Endothelial cell of umbilical vein (primary cell): ENCODE measurements around the gene C9orf152.
"Not testable (repeated sequence)": the region's sequence is repeated elsewhere in the genome, so short reads cannot be mapped to it uniquely, and the experiment has no call there.

Source experiments
- POLR2AphosphoS5 ChIP-seq: IDR thresholded peaks from 2 replicates; pipeline ENCODE4 v1.6.1; 2012; ENCODE audit warnings: low read depth, mild to moderate bottlenecking, control low read depth, low read length, moderate library complexity; ENCODE audit not compliant: insufficient read depth
- TF ChIP-seq, protein P1 (sequence below), 2 donors: IDR thresholded peaks; 1 replicate in 1 of 2; 2 replicates in 1 of 2; pipeline ENCODE4 v1.5.1; 2011; ENCODE audit warnings: low read length in 2 of 2, mild to moderate bottlenecking in 2 of 2, moderate library complexity in 2 of 2, control low read depth in 1 of 2, inconsistent platforms in 1 of 2, low read depth in 1 of 2; ENCODE audit not compliant: insufficient read depth in 1 of 2; ENCODE audit errors: extremely low read depth in 1 of 2

GRCh38 chr9:110205612-110206011 is 2.3 kb downstream of the C9orf152 start:
- not testable (repeated sequence) for TF ChIP-seq POLR2AphosphoS5
- TF ChIP-seq, protein P1, sequence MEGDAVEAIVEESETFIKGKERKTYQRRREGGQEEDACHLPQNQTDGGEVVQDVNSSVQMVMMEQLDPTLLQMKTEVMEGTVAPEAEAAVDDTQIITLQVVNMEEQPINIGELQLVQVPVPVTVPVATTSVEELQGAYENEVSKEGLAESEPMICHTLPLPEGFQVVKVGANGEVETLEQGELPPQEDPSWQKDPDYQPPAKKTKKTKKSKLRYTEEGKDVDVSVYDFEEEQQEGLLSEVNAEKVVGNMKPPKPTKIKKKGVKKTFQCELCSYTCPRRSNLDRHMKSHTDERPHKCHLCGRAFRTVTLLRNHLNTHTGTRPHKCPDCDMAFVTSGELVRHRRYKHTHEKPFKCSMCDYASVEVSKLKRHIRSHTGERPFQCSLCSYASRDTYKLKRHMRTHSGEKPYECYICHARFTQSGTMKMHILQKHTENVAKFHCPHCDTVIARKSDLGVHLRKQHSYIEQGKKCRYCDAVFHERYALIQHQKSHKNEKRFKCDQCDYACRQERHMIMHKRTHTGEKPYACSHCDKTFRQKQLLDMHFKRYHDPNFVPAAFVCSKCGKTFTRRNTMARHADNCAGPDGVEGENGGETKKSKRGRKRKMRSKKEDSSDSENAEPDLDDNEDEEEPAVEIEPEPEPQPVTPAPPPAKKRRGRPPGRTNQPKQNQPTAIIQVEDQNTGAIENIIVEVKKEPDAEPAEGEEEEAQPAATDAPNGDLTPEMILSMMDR (IDR thresholded peaks at IDR 0.05; ENCODE audit: extremely low read depth in 1 of 2, insufficient read depth in 1 of 2, low read depth in 1 of 2, low read length in 2 of 2) = not testable (repeated sequence)
